Adipocyte (in vitro differentiated cells): Measurements from ENCODE around the gene PCDHA3.
"Not testable (repeated sequence)": the region's sequence is repeated elsewhere in the genome, so short reads cannot be mapped to it uniquely, and the experiment has no call there.

Source experiments
- DNase-seq: peaks from one replicate; pipeline ENCODE4 v3.0.0-alpha.2; 2015; ENCODE audit warnings: low read depth
- H3K27me3 ChIP-seq: replicated peaks from 2 replicates; pipeline ENCODE4 v1.7.0; 2013; ENCODE audit warnings: mild to moderate bottlenecking, low read length, moderate library complexity; ENCODE audit not compliant: control insufficient read depth, insufficient read depth
- H3K36me3 ChIP-seq: 2 replicates; pipeline ENCODE4 v1.7.0; 2013; ENCODE audit warnings: low read length, mild to moderate bottlenecking, moderate library complexity; ENCODE audit not compliant: control insufficient read depth, insufficient read depth, severe bottlenecking
- H3K4me1 ChIP-seq: 2 replicates; pipeline ENCODE4 v1.7.0; 2013; ENCODE audit warnings: mild to moderate bottlenecking, low read length, moderate library complexity; ENCODE audit not compliant: control insufficient read depth, insufficient read depth
- H3K4me3 ChIP-seq: 2 replicates; pipeline ENCODE4 v1.7.0; 2013; ENCODE audit warnings: mild to moderate bottlenecking, low read length, moderate library complexity
- H3K9ac ChIP-seq: 2 replicates; pipeline ENCODE4 v1.7.0; 2013; ENCODE audit warnings: mild to moderate bottlenecking, low read length, moderate library complexity
- H3K9me3 ChIP-seq: 2 replicates; pipeline ENCODE4 v1.7.0; 2013; ENCODE audit warnings: mild to moderate bottlenecking, low read length, moderate library complexity; ENCODE audit not compliant: control insufficient read depth

Gene PCDHA3

GRCh38 chr5:140795259-140795641 is 5.6 kb upstream of the PCDHA3 start:
- DNase-seq = peak; percentile 27
- no peaks in the 10 kb centered on the region for H3K36me3 ChIP-seq
- no peaks in the 10 kb centered on the region for H3K4me1 ChIP-seq
- no peak overlapping the region for H3K4me3 ChIP-seq
- H3K9me3 ChIP-seq = peaks cover 54% of the 10 kb centered on the region
- no peak overlapping the region for H3K9ac ChIP-seq
- H3K27me3 ChIP-seq = no peaks in the 10 kb centered on the region

GRCh38 chr5:140796072-140796717 is 4.7 kb upstream of the PCDHA3 start:
- H3K36me3 ChIP-seq, H3K4me3 ChIP-seq, H3K4me1 ChIP-seq, H3K27me3 ChIP-seq, H3K9ac ChIP-seq, DNase-seq: not testable (repeated sequence)
- peaks cover 54% of the 10 kb centered on the region for H3K9me3 ChIP-seq

GRCh38 chr5:140796718-140797095 is 4.2 kb upstream of the PCDHA3 start:
- H3K9me3 ChIP-seq = peaks cover 56% of the 10 kb centered on the region

GRCh38 chr5:140801494-140801841 is 611 bp downstream of the PCDHA3 start:
- peak overlapping the region; percentile 69 for H3K4me3 ChIP-seq
- DNase-seq = no peak
- no peaks in the 10 kb centered on the region for H3K4me1 ChIP-seq
- H3K9ac ChIP-seq = no peak overlapping the region
- H3K36me3 ChIP-seq = no peaks in the 10 kb centered on the region
- peaks cover 31% of the 10 kb centered on the region for H3K9me3 ChIP-seq
- H3K27me3 ChIP-seq = no peaks in the 10 kb centered on the region

More at GRCh38 chr5:140796718-140797095, 4.2 kb upstream of the PCDHA3 start:
- DNase-seq = no peak
- Histone ChIP-seq H3K4me3 (no peak overlapping the region), H3K4me1 (no peaks in the 10 kb centered on the region), H3K27me3 (no peaks in the 10 kb centered on the region), H3K36me3 (no peaks in the 10 kb centered on the region), H3K9ac (no peak overlapping the region)

- not testable (repeated sequence) for H3K4me3 ChIP-seq, H3K4me1 ChIP-seq, DNase-seq, H3K36me3 ChIP-seq, H3K27me3 ChIP-seq, H3K9ac ChIP-seq
- peaks cover 33% of the 10 kb centered on the region for H3K9me3 ChIP-seq
Measured at GRCh38 chr5:140802381-140802780, 1.5 kb downstream of the PCDHA3 start.

GRCh38 chr5:140802781-140803271 is 2.0 kb downstream of the PCDHA3 start:
- peaks cover 33% of the 10 kb centered on the region for H3K9me3 ChIP-seq
- no peak for DNase-seq
- no peak overlapping the region for H3K4me3 ChIP-seq
- H3K4me1 ChIP-seq = no peaks in the 10 kb centered on the region
- H3K27me3 ChIP-seq = no peaks in the 10 kb centered on the region
- no peak overlapping the region for H3K9ac ChIP-seq
- H3K36me3 ChIP-seq = no peaks in the 10 kb centered on the region

GRCh38 chr5:140806834-140807775 is 6.2 kb downstream of the PCDHA3 start, which contains the start of gene PCDHA4:
TSS of gene PCDHA4 (plus strand) at chr5:140807068.
- H3K9me3 ChIP-seq = peaks cover 24% of the 10 kb centered on the region
- H3K4me1 ChIP-seq = no peaks in the 10 kb centered on the region
- no peaks in the 10 kb centered on the region for H3K36me3 ChIP-seq
- no peak within 1 kb of the TSS for H3K9ac ChIP-seq
- DNase-seq = no peak
- H3K27me3 ChIP-seq = no peaks in the 10 kb centered on the region
- peak within 1 kb of the TSS; percentile 67 for H3K4me3 ChIP-seq

GRCh38 chr5:140808241-140808888 is 7.5 kb downstream of the PCDHA3 start:
- H3K9me3 ChIP-seq = peaks cover 17% of the 10 kb centered on the region
- not testable (repeated sequence) for DNase-seq, H3K27me3 ChIP-seq, H3K36me3 ChIP-seq, H3K4me3 ChIP-seq, H3K4me1 ChIP-seq, H3K9ac ChIP-seq

GRCh38 chr5:140808889-140809291 is 8.0 kb downstream of the PCDHA3 start:
- Histone ChIP-seq H3K9me3 (peaks cover 17% of the 10 kb centered on the region), H3K4me3 (no peak overlapping the region), H3K4me1 (no peaks in the 10 kb centered on the region), H3K36me3 (no peaks in the 10 kb centered on the region), H3K27me3 (no peaks in the 10 kb centered on the region), H3K9ac (no peak overlapping the region)
- no peak for DNase-seq

- Histone ChIP-seq H3K9me3 (peaks cover 9% of the 10 kb centered on the region), H3K9ac (no peak within 1 kb of the TSS)
- DNase-seq = peak; percentile 43
Measured at GRCh38 chr5:140821375-140822280, 20.8 kb downstream of the PCDHA3 start, which contains the start of gene PCDHA5. TSS of gene PCDHA5 (plus strand) at chr5:140821613.

More at GRCh38 chr5:140821375-140822280, 20.8 kb downstream of the PCDHA3 start, which contains the start of gene PCDHA5:
- Histone ChIP-seq H3K4me1 (no peaks in the 10 kb centered on the region), H3K36me3 (no peaks in the 10 kb centered on the region), H3K27me3 (no peaks in the 10 kb centered on the region), H3K4me3 (no peak within 1 kb of the TSS)
